Measurements from ENCODE around the gene MDM2. TPM values are rescaled to one million over a fixed set of nuclear protein-coding genes. Genes with fewer than 3 reads are reported as not detected.

The MDM2 gene
- total and polyA plus RNA-seq, 2 of the 13 experiments (the other 11 are each of a cell fraction or from before 2014, with no cell fraction given) = 29.3 to 314 TPM

DNA sequence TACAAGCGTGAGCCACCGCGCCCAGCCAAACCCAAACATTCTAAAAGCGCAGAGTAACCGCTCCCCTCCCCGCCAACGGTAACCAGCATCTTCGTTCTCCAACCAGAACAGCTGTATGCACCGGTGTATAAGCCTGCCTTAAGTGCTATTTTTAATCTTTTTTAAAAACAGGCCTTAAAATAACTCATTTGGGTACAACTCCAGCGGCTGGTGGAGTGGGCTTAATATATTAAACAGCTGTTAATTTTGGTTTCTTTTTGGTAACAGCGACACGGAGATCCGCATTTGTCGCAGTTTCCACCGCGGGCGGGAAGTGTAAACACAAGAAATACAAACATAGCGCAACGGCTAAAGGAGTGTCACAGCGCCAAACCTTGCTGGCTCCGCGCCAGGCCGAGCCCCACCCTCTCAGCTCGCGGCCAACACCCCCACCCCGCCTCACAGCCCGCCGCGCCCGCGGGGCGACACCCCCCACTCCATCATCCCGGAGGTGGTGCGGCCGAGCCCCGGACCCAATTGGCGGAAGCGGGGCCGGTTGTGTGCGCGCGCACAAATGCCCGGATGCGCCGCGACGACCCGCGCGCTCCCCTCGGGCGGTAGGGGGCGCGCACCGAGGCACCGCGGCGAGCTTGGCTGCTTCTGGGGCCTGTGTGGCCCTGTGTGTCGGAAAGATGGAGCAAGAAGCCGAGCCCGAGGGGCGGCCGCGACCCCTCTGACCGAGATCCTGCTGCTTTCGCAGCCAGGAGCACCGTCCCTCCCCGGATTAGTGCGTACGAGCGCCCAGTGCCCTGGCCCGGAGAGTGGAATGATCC is at the start of gene MDM2 (continued):
- TF ChIP-seq, protein P1, sequence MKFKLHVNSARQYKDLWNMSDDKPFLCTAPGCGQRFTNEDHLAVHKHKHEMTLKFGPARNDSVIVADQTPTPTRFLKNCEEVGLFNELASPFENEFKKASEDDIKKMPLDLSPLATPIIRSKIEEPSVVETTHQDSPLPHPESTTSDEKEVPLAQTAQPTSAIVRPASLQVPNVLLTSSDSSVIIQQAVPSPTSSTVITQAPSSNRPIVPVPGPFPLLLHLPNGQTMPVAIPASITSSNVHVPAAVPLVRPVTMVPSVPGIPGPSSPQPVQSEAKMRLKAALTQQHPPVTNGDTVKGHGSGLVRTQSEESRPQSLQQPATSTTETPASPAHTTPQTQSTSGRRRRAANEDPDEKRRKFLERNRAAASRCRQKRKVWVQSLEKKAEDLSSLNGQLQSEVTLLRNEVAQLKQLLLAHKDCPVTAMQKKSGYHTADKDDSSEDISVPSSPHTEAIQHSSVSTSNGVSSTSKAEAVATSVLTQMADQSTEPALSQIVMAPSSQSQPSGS (CRISPR knock-in tag; IDR thresholded peaks at IDR 0.05) = peak; percentile 74; the same call in 1 of the 2 replicates
- 0 out of 2 replicates have a peak, but pooled peaks have one; percentile 65 for TF ChIP-seq ZMAT3 (CRISPR knock-in tag; conservative IDR thresholded peaks at IDR 0.05)
- 0 out of 2 replicates have a peak, but pooled peaks have one; percentile 9 for TF ChIP-seq RFXANK (CRISPR knock-in tag; IDR thresholded peaks at IDR 0.05)
- peak; percentile 79 for TF ChIP-seq BORCS8-MEF2B (CRISPR knock-in tag; IDR thresholded peaks at IDR 0.05)
- peak; percentile 76; the same call in 1 of the 2 replicates for TF ChIP-seq ZNF709 (CRISPR knock-in tag; IDR thresholded peaks at IDR 0.05)
- peak; percentile 89 for TF ChIP-seq NRL (CRISPR knock-in tag; IDR thresholded peaks at IDR 0.05; ENCODE audit: borderline replicate concordance)
- TF ChIP-seq ZNF292 (CRISPR knock-in tag; IDR thresholded peaks at IDR 0.05; ENCODE audit: borderline replicate concordance, low read depth) = 0 out of 2 replicates have a peak, but pooled peaks have one; percentile 28
- TF ChIP-seq IRX3 (CRISPR knock-in tag; IDR thresholded peaks at IDR 0.05; ENCODE audit: borderline replicate concordance, low read depth) = no peak; the same call in 1 of the 2 replicates
- no peak for TF ChIP-seq REL (CRISPR knock-in tag; conservative IDR thresholded peaks at IDR 0.05)
- TF ChIP-seq ZNF33B (CRISPR knock-in tag; IDR thresholded peaks at IDR 0.05) = 0 out of 2 replicates have a peak, but pooled peaks have one; percentile 57
- TF ChIP-seq NAIF1 (CRISPR knock-in tag; IDR thresholded peaks at IDR 0.05; ENCODE audit: borderline replicate concordance) = peak; percentile 99
- TF ChIP-seq ZNF557 (CRISPR knock-in tag; IDR thresholded peaks at IDR 0.05) = 0 out of 2 replicates have a peak, but pooled peaks have one; percentile 19
- TF ChIP-seq ETV5 (CRISPR knock-in tag; IDR thresholded peaks at IDR 0.05; ENCODE audit: borderline replicate concordance) = peak; percentile 82
- TF ChIP-seq, protein P2, sequence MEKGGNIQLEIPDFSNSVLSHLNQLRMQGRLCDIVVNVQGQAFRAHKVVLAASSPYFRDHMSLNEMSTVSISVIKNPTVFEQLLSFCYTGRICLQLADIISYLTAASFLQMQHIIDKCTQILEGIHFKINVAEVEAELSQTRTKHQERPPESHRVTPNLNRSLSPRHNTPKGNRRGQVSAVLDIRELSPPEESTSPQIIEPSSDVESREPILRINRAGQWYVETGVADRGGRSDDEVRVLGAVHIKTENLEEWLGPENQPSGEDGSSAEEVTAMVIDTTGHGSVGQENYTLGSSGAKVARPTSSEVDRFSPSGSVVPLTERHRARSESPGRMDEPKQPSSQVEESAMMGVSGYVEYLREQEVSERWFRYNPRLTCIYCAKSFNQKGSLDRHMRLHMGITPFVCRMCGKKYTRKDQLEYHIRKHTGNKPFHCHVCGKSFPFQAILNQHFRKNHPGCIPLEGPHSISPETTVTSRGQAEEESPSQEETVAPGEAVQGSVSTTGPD (CRISPR knock-in tag; IDR thresholded peaks at IDR 0.05) = peak; percentile 61
- TF ChIP-seq, protein P3, sequence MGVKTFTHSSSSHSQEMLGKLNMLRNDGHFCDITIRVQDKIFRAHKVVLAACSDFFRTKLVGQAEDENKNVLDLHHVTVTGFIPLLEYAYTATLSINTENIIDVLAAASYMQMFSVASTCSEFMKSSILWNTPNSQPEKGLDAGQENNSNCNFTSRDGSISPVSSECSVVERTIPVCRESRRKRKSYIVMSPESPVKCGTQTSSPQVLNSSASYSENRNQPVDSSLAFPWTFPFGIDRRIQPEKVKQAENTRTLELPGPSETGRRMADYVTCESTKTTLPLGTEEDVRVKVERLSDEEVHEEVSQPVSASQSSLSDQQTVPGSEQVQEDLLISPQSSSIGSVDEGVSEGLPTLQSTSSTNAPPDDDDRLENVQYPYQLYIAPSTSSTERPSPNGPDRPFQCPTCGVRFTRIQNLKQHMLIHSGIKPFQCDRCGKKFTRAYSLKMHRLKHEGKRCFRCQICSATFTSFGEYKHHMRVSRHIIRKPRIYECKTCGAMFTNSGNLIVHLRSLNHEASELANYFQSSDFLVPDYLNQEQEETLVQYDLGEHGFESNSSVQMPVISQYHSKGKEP (CRISPR knock-in tag; IDR thresholded peaks at IDR 0.05) = no peak
- peak; percentile 68; the same call in 1 of the 2 replicates for TF ChIP-seq KLF15 (CRISPR knock-in tag; IDR thresholded peaks at IDR 0.05; ENCODE audit: borderline replicate concordance)
- 0 out of 2 replicates have a peak, but pooled peaks have one; percentile 64 for TF ChIP-seq ZNF788 (CRISPR knock-in tag; IDR thresholded peaks at IDR 0.05; ENCODE audit: borderline replicate concordance)
- TF ChIP-seq YEATS4 (CRISPR knock-in tag; IDR thresholded peaks at IDR 0.05; ENCODE audit: borderline replicate concordance) = peak; percentile 71
- TF ChIP-seq, protein P4, sequence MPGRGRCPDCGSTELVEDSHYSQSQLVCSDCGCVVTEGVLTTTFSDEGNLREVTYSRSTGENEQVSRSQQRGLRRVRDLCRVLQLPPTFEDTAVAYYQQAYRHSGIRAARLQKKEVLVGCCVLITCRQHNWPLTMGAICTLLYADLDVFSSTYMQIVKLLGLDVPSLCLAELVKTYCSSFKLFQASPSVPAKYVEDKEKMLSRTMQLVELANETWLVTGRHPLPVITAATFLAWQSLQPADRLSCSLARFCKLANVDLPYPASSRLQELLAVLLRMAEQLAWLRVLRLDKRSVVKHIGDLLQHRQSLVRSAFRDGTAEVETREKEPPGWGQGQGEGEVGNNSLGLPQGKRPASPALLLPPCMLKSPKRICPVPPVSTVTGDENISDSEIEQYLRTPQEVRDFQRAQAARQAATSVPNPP (CRISPR knock-in tag; IDR thresholded peaks at IDR 0.05) = peak; percentile 23; the same call in 1 of the 2 replicates
- 0 out of 2 replicates have a peak, but pooled peaks have one; percentile 49 for TF ChIP-seq POLR2AphosphoS2 (IDR thresholded peaks at IDR 0.05; ENCODE audit: low read depth, low read length)
- peak; percentile 92; the same call in 1 of the 2 replicates for TF ChIP-seq ZNF224 (CRISPR knock-in tag; IDR thresholded peaks at IDR 0.05)
- TF ChIP-seq ZNF441 (CRISPR knock-in tag; IDR thresholded peaks at IDR 0.05; ENCODE audit: borderline replicate concordance) = peak; percentile 40; the same call in 1 of the 2 replicates
- TF ChIP-seq RBFOX2 (IDR thresholded peaks at IDR 0.05; ENCODE audit: low read depth, low read length) = peak; percentile 99
- TF ChIP-seq ZNF713 (CRISPR knock-in tag; IDR thresholded peaks at IDR 0.05) = no peak

All from HepG2 (cell line).